DND-41 (cell line): ENCODE results near the gene C1D.

ENCODE experiments used
- ATAC-seq: fragments of 200-7000 bp; cut with Tn5 transposase; 3 replicates; pipeline ENCODE4 v1.9.1; 2021; ENCODE audit warnings: low read depth; ENCODE audit not compliant: insufficient read depth
- DNase-seq: peaks from one replicate; pipeline ENCODE4 v3.0.0-alpha.2; 2020
- H2AFZ ChIP-seq: 2 replicates; pipeline ENCODE4 v1.6.0; 2012; ENCODE audit warnings: low read depth, low read length
- H3K27ac ChIP-seq: 2 replicates; pipeline ENCODE4 v1.5.1; 2012; ENCODE audit warnings: low read length, inconsistent platforms
- H3K27me3 ChIP-seq: fragments of 200-600 bp; sonication (generic); 2 replicates; pipeline ENCODE4 v1.6.0; 2012; ENCODE audit warnings: low read length, mild to moderate bottlenecking, inconsistent platforms; ENCODE audit not compliant: insufficient read depth, poor library complexity
- H3K36me3 ChIP-seq: 2 replicates; pipeline ENCODE4 v1.5.1; 2012; ENCODE audit warnings: low read length, inconsistent platforms; ENCODE audit not compliant: insufficient read depth
- H3K4me1 ChIP-seq: 2 replicates; pipeline ENCODE4 v1.5.1; 2012; ENCODE audit warnings: mild to moderate bottlenecking, low read length; ENCODE audit not compliant: insufficient read depth
- H3K4me2 ChIP-seq: 2 replicates; pipeline ENCODE4 v1.6.0; 2012; ENCODE audit warnings: mild to moderate bottlenecking, moderate library complexity, low read length, inconsistent platforms; ENCODE audit not compliant: insufficient read depth
- H3K4me3 ChIP-seq, 2 experiments: fragments of 200-600 bp in 1 of 2; shearing (Covaris generic) in 1 of 2; 2 replicates each; pipeline ENCODE4 v1.5.1; 2012 to 2016; ENCODE audit warnings: inconsistent platforms in 2 of 2, low read length in 2 of 2, mild to moderate bottlenecking in 2 of 2, low read depth in 1 of 2, moderate library complexity in 1 of 2
- H3K79me2 ChIP-seq: 2 replicates; pipeline ENCODE4 v1.6.0; 2012; ENCODE audit warnings: low read length, inconsistent platforms; ENCODE audit not compliant: insufficient read depth
- H3K9ac ChIP-seq: 2 replicates; pipeline ENCODE4 v1.6.0; 2012; ENCODE audit warnings: low read depth, mild to moderate bottlenecking, inconsistent platforms, low read length, moderate library complexity
- H3K9me3 ChIP-seq: 2 replicates; pipeline ENCODE4 v1.5.1; 2012; ENCODE audit warnings: low read length, moderate library complexity, mild to moderate bottlenecking, inconsistent platforms; ENCODE audit not compliant: insufficient read depth, severe bottlenecking
- H4K20me1 ChIP-seq: 2 replicates; pipeline ENCODE4 v1.6.0; 2012; ENCODE audit warnings: low read length; ENCODE audit not compliant: insufficient read depth
- EZH2 ChIP-seq: IDR thresholded peaks from 3 replicates; pipeline ENCODE4 v1.6.1; 2012; ENCODE audit warnings: borderline replicate concordance, low read depth, mild to moderate bottlenecking, moderate library complexity, low read length, inconsistent platforms; ENCODE audit not compliant: severe bottlenecking
- TF ChIP-seq, protein P1 (sequence below): IDR thresholded peaks from 2 replicates; pipeline ENCODE4 v1.5.1; 2012; ENCODE audit warnings: borderline replicate concordance, low read length, moderate library complexity, mild to moderate bottlenecking; ENCODE audit not compliant: poor library complexity, severe bottlenecking; ENCODE audit errors: extremely low read depth

The C1D gene

GRCh38 chr2:68094111-68094510 lies 31.3 kb upstream of the C1D start:
- Histone ChIP-seq H3K4me1 (peaks cover 10% of the 10 kb centered on the region), H3K27me3 (peaks cover 28% of the 10 kb centered on the region), H3K4me3 (no peak overlapping the region), H3K9me3 (no peaks in the 10 kb centered on the region), H3K79me2 (no peaks in the 10 kb centered on the region), H2AFZ (no peak overlapping the region), H3K27ac (no peak overlapping the region), H3K9ac (no peak overlapping the region), H3K36me3 (no peaks in the 10 kb centered on the region), H4K20me1 (no peaks in the 10 kb centered on the region), H3K4me2 (no peak overlapping the region)
- TF ChIP-seq, protein P1, sequence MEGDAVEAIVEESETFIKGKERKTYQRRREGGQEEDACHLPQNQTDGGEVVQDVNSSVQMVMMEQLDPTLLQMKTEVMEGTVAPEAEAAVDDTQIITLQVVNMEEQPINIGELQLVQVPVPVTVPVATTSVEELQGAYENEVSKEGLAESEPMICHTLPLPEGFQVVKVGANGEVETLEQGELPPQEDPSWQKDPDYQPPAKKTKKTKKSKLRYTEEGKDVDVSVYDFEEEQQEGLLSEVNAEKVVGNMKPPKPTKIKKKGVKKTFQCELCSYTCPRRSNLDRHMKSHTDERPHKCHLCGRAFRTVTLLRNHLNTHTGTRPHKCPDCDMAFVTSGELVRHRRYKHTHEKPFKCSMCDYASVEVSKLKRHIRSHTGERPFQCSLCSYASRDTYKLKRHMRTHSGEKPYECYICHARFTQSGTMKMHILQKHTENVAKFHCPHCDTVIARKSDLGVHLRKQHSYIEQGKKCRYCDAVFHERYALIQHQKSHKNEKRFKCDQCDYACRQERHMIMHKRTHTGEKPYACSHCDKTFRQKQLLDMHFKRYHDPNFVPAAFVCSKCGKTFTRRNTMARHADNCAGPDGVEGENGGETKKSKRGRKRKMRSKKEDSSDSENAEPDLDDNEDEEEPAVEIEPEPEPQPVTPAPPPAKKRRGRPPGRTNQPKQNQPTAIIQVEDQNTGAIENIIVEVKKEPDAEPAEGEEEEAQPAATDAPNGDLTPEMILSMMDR: no peak
- TF ChIP-seq EZH2: no peak
- DNase-seq (no peak), ATAC-seq (no peak)

- Histone ChIP-seq H3K27ac (no peak overlapping the region), H4K20me1 (no peaks in the 10 kb centered on the region), H3K27me3 (peaks cover 28% of the 10 kb centered on the region), H3K4me1 (peaks cover 11% of the 10 kb centered on the region), H3K36me3 (no peaks in the 10 kb centered on the region), H2AFZ (no peak overlapping the region), H3K79me2 (no peaks in the 10 kb centered on the region), H3K4me3 (no peak overlapping the region), H3K9me3 (no peaks in the 10 kb centered on the region), H3K4me2 (no peak overlapping the region), H3K9ac (no peak overlapping the region)
- DNase-seq: no peak
- no peak for ATAC-seq
- TF ChIP-seq, protein P1: no peak
- TF ChIP-seq EZH2: no peak
Measured at GRCh38 chr2:68093634-68094033, 30.8 kb upstream of the C1D start.

GRCh38 chr2:68091439-68092034 lies 28.7 kb upstream of the C1D start:
- H4K20me1 ChIP-seq: no peaks in the 10 kb centered on the region
- no peak overlapping the region for H3K27ac ChIP-seq
- TF ChIP-seq EZH2: no peak
- TF ChIP-seq, protein P1: no peak
- H3K79me2 ChIP-seq: no peaks in the 10 kb centered on the region
- DNase-seq (no peak), ATAC-seq (no peak)
- no peak overlapping the region for H2AFZ ChIP-seq
- H3K9me3 ChIP-seq: no peaks in the 10 kb centered on the region
- H3K9ac ChIP-seq: no peak overlapping the region
- H3K4me3 ChIP-seq: no peak overlapping the region
- H3K4me2 ChIP-seq: no peak overlapping the region
- peaks cover 34% of the 10 kb centered on the region for H3K27me3 ChIP-seq
- H3K4me1 ChIP-seq: peaks cover 11% of the 10 kb centered on the region
- no peaks in the 10 kb centered on the region for H3K36me3 ChIP-seq
